Measurements from ENCODE around the gene FUS. TPM values are rescaled to one million over a fixed set of nuclear protein-coding genes. Genes with fewer than 3 reads are reported as not detected.

Gene FUS
- total and polyA plus RNA-seq, 8 donors = 180 to 829 (median 779) TPM

GRCh38 chr16:31201582-31202413, 21.9 kb downstream of the FUS start:
- peaks cover 0 to 22% of the 10 kb centered on the region in 2 donors for H3K36me3 ChIP-seq
- no peaks in the 10 kb centered on the region for H3K9me3 ChIP-seq
- TF ChIP-seq, protein P1, sequence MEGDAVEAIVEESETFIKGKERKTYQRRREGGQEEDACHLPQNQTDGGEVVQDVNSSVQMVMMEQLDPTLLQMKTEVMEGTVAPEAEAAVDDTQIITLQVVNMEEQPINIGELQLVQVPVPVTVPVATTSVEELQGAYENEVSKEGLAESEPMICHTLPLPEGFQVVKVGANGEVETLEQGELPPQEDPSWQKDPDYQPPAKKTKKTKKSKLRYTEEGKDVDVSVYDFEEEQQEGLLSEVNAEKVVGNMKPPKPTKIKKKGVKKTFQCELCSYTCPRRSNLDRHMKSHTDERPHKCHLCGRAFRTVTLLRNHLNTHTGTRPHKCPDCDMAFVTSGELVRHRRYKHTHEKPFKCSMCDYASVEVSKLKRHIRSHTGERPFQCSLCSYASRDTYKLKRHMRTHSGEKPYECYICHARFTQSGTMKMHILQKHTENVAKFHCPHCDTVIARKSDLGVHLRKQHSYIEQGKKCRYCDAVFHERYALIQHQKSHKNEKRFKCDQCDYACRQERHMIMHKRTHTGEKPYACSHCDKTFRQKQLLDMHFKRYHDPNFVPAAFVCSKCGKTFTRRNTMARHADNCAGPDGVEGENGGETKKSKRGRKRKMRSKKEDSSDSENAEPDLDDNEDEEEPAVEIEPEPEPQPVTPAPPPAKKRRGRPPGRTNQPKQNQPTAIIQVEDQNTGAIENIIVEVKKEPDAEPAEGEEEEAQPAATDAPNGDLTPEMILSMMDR (IDR thresholded peaks at IDR 0.05) = no peak
- H3K4me3 ChIP-seq = peak overlapping the region; percentile 74 to 95
- intact Hi-C loops (cut with DNase I) = no loop called here
- no peaks in the 10 kb centered on the region for H3K27me3 ChIP-seq
- peak overlapping the region; percentile 51 to 92 for H3K27ac ChIP-seq
- ATAC-seq (peak; percentile 78), DNase-seq (peak in 2 of 4 donors; percentile 50 to 89)
- H3K4me1 ChIP-seq = peaks cover 7 to 43% of the 10 kb centered on the region in 2 donors

GRCh38 chr16:31202414-31203375, 22.8 kb downstream of the FUS start, which contains the start of gene PYCARD:
Gene PYCARD, minus strand, starts transcription at chr16:31202760. Its CDS starts 70 bp downstream, at chr16:31202690.
- Histone ChIP-seq H3K9me3 (no peaks in the 10 kb centered on the region), H3K4me1 (peaks cover 7 to 42% of the 10 kb centered on the region in 2 donors), H3K4me3 (peak within 1 kb of the TSS; percentile 74 to 95), H3K27me3 (no peaks in the 10 kb centered on the region), H3K36me3 (peaks cover 0 to 14% of the 10 kb centered on the region in 2 donors), H3K27ac (peak within 1 kb of the TSS; percentile 51 to 92)
- peak; percentile 86 for ATAC-seq
- peak in 2 of 4 donors; percentile 77 to 95 for DNase-seq
- intact Hi-C loops (cut with DNase I) = no loop called here
- TF ChIP-seq, protein P1 (IDR thresholded peaks at IDR 0.05) = no peak

GRCh38 chr16:31204871-31205666, 25.1 kb downstream of the FUS start:
- no peak overlapping the region for H3K4me3 ChIP-seq
- H3K4me1 ChIP-seq = peaks cover 7 to 35% of the 10 kb centered on the region in 2 donors
- no peaks in the 10 kb centered on the region for H3K27me3 ChIP-seq
- ATAC-seq (no peak), DNase-seq (no peak)
- H3K36me3 ChIP-seq = no peaks in the 10 kb centered on the region
- intact Hi-C loops (cut with DNase I) = no loop called here
- H3K9me3 ChIP-seq = no peaks in the 10 kb centered on the region
- TF ChIP-seq, protein P1 (IDR thresholded peaks at IDR 0.05) = no peak
- no peak overlapping the region for H3K27ac ChIP-seq

GRCh38 chr16:31206776-31207175, 26.8 kb downstream of the FUS start:
- intact Hi-C loops (cut with DNase I) = no loop called here
- Histone ChIP-seq H3K4me1 (peaks cover 0 to 18% of the 10 kb centered on the region in 2 donors), H3K27ac (no peak overlapping the region), H3K4me3 (no peak overlapping the region), H3K36me3 (no peaks in the 10 kb centered on the region), H3K9me3 (no peaks in the 10 kb centered on the region), H3K27me3 (no peaks in the 10 kb centered on the region)
- TF ChIP-seq, protein P1 (IDR thresholded peaks at IDR 0.05) = no peak
- no peak for DNase-seq
- no peak for ATAC-seq

Data from left lung (tissue), 10 donors.